K562 (cell line): ENCODE data around the gene LRP2. TPM values are rescaled to one million over a fixed set of nuclear protein-coding genes. Genes with fewer than 3 reads are reported as not detected.

Experiments
- ARID1B ChIP-seq: fragments of 450-650 bp; IDR thresholded peaks from 2 replicates; pipeline ENCODE4 v1.6.1; 2016; ENCODE audit warnings: antibody characterized with exemption, mild to moderate bottlenecking, inconsistent platforms
- CBFA2T3 ChIP-seq: fragments of 450-650 bp; IDR thresholded peaks from 2 replicates; pipeline ENCODE4 v1.6.1; 2017
- CEBPB ChIP-seq: fragments of 450-650 bp; IDR thresholded peaks from 2 replicates; pipeline ENCODE4 v1.6.1; 2016; ENCODE audit warnings: missing genetic modification characterization, missing compliant biosample characterization
- CEBPG ChIP-seq, 3 experiments: fragments of 200-800 bp in 1 of 3; sonication (Bioruptor generic) in 1 of 3; sonication (generic) in 1 of 3; formaldehyde crosslinking in 1 of 3; IDR thresholded peaks in 2 of 3; conservative IDR thresholded peaks in 1 of 3; 2 replicates each; pipeline versions ENCODE4 v1.6.1 to v1.8.0; 2016 to 2022; ENCODE audit warnings: missing compliant biosample characterization in 2 of 3, missing genetic modification characterization in 2 of 3, mild to moderate bottlenecking in 1 of 3, missing genetic modification reagents in 1 of 3
- CREM ChIP-seq: IDR thresholded peaks from 2 replicates; pipeline ENCODE4 v1.6.1; 2014; ENCODE audit warnings: antibody characterized with exemption, low read depth
- HDAC2 ChIP-seq: fragments of 450-650 bp; IDR thresholded peaks from 2 replicates; pipeline ENCODE4 v1.6.1; 2016; ENCODE audit warnings: mild to moderate bottlenecking
- HMBOX1 ChIP-seq: sonication (generic); IDR thresholded peaks from 2 replicates; pipeline ENCODE4 v1.6.1; 2016
- JUN ChIP-seq, 2 experiments: sonication (generic) in 1 of 2; formaldehyde crosslinking in 1 of 2; IDR thresholded peaks; 2 replicates each; pipeline versions ENCODE4 v1.6.1 to v1.8.0; 2012 to 2022; ENCODE audit warnings: borderline replicate concordance in 2 of 2, mild to moderate bottlenecking in 2 of 2, improper control_type of control experiment in 1 of 2, low read depth in 1 of 2, low read length in 1 of 2, missing genetic modification reagents in 1 of 2
- JUND ChIP-seq, 2 experiments: IDR thresholded peaks; 2 replicates in 1 of 2; 3 replicates in 1 of 2; pipeline ENCODE4 v1.6.1; 2011; ENCODE audit warnings: borderline replicate concordance in 2 of 2, low read depth in 2 of 2, low read length in 2 of 2, improper control_type of control experiment in 1 of 2, missing biosample characterization in 1 of 2, missing genetic modification characterization in 1 of 2, missing genetic modification reagents in 1 of 2
- MAZ ChIP-seq, 2 experiments: fragments of 450-650 bp in 1 of 2; sonication (generic) in 1 of 2; formaldehyde crosslinking; IDR thresholded peaks in 1 of 2; conservative IDR thresholded peaks in 1 of 2; 2 replicates each; pipeline versions ENCODE4 v1.4.0 to v1.5.0; 2020; ENCODE audit warnings: mild to moderate bottlenecking in 1 of 2, missing genetic modification reagents in 1 of 2
- MEIS2 ChIP-seq: fragments of 450-650 bp; IDR thresholded peaks from 2 replicates; pipeline ENCODE4 v1.6.1; 2014; ENCODE audit warnings: mild to moderate bottlenecking; ENCODE audit not compliant: partially characterized antibody
- NFATC3 ChIP-seq: fragments of 450-650 bp; IDR thresholded peaks from 2 replicates; pipeline ENCODE4 v1.6.1; 2017; ENCODE audit warnings: mild to moderate bottlenecking
- RBM15 ChIP-seq: fragments of 200-400 bp; formaldehyde crosslinking; IDR thresholded peaks from 2 replicates; pipeline ENCODE4 v1.6.1; 2018; ENCODE audit warnings: mild to moderate bottlenecking, low read length, moderate library complexity; ENCODE audit not compliant: insufficient read depth
- SMARCA4 ChIP-seq: fragments of 450-650 bp; IDR thresholded peaks from 2 replicates; pipeline ENCODE4 v1.6.1; 2016
- SMARCC2 ChIP-seq: fragments of 450-650 bp; IDR thresholded peaks from 2 replicates; pipeline ENCODE4 v1.6.1; 2017; ENCODE audit warnings: antibody characterized with exemption, moderate library complexity, mild to moderate bottlenecking, low read depth
- SMARCE1 ChIP-seq: fragments of 450-650 bp; IDR thresholded peaks from 2 replicates; pipeline ENCODE4 v1.7.1; 2016; ENCODE audit warnings: mild to moderate bottlenecking
- SOX6 ChIP-seq: fragments of 450-650 bp; IDR thresholded peaks from 2 replicates; pipeline ENCODE4 v1.6.1; 2014; ENCODE audit warnings: mild to moderate bottlenecking
- SREBF2 ChIP-seq: sonication (generic); formaldehyde crosslinking; IDR thresholded peaks from 2 replicates; pipeline ENCODE4 v1.4.0; 2020; ENCODE audit warnings: mild to moderate bottlenecking, missing genetic modification reagents
- ZNF639 ChIP-seq, 2 experiments: fragments of 200-800 bp in 1 of 2; sonication (Bioruptor generic) in 1 of 2; sonication (generic) in 1 of 2; formaldehyde crosslinking in 1 of 2; IDR thresholded peaks in 1 of 2; conservative IDR thresholded peaks in 1 of 2; 2 replicates each; pipeline versions ENCODE4 v1.5.0 to v1.6.1; 2016 to 2020; ENCODE audit warnings: missing compliant biosample characterization in 1 of 2, missing genetic modification characterization in 1 of 2, missing genetic modification reagents in 1 of 2
- ZNF766 ChIP-seq: fragments of 200-800 bp; sonication (Bioruptor generic); conservative IDR thresholded peaks from 2 replicates; pipeline ENCODE4 v1.6.1; 2016; ENCODE audit warnings: missing genetic modification characterization, missing compliant biosample characterization
- polyA plus RNA-seq, 8 experiments: library from polyadenylated mRNA; depleted of rRNA in 4 of 8; stranded (reverse) in 5 of 8; unstranded in 3 of 8; fragments of >200 nt; fragmentation: Nextera tagmentation in 2 of 8; fragmentation: Illumina TruSeq in 1 of 8; extraction: Ambion mirVana in 2 of 8; extraction: Trizol in 1 of 8; gene quantifications; 2 replicates each; pipeline versions ENCODE4 v1.2.1 to v1.2.3, GENCODE V29; 2011 to 2014; ENCODE audit warnings: inconsistent platforms in 1 of 8, missing spikeins in 1 of 8
- total RNA-seq, 7 experiments: library from RNA; depleted of rRNA in 6 of 7; stranded (reverse); fragments of >200 nt in 6 of 7; fragmentation: Illumina TruSeq in 2 of 7; extraction: Trizol in 2 of 7; gene quantifications; 2 replicates each; pipeline versions ENCODE4 v1.2.1 to v1.2.3, GENCODE V29; 2011 to 2021; ENCODE audit warnings: low replicate concordance in 1 of 7
- TF ChIP-seq, protein P1 (sequence below): fragments of 250-450 bp; sonication (Bioruptor Pico); IDR thresholded peaks from 2 replicates; pipeline ENCODE4 v1.5.1; 2021; ENCODE audit warnings: mild to moderate bottlenecking
- TF ChIP-seq, protein P2 (sequence below), 2 experiments: fragments of 450-650 bp in 1 of 2; sonication (generic) in 1 of 2; formaldehyde crosslinking in 1 of 2; IDR thresholded peaks in 1 of 2; conservative IDR thresholded peaks in 1 of 2; 2 replicates each; pipeline versions ENCODE4 v1.6.1 to v1.8.1; 2016 to 2023; ENCODE audit warnings: mild to moderate bottlenecking in 2 of 2, moderate library complexity in 2 of 2, inconsistent platforms in 1 of 2, missing genetic modification reagents in 1 of 2

The LRP2 gene
- total and polyA plus RNA-seq, 9 of the 15 experiments (the other 6 are each of a cell fraction or from before 2014, with no cell fraction given) = 0.04 to 0.18 (median 0.11) TPM; not detected in 1

GRCh38 chr2:169095621-169096105 is 266.7 kb downstream of the LRP2 start (continued):
- TF ChIP-seq, protein P1, sequence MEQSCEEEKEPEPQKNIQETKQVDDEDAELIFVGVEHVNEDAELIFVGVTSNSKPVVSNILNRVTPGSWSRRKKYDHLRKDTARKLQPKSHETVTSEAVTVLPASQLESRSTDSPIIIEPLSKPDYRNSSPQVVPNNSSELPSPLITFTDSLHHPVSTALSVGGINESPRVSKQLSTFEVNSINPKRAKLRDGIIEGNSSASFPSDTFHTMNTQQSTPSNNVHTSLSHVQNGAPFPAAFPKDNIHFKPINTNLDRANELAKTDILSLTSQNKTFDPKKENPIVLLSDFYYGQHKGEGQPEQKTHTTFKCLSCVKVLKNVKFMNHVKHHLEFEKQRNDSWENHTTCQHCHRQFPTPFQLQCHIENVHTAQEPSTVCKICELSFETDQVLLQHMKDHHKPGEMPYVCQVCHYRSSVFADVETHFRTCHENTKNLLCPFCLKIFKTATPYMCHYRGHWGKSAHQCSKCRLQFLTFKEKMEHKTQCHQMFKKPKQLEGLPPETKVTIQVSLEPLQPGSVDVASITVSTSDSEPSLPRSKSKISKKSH (CRISPR knock-in tag) = no peak
- peak in 1 of 2 experiments; percentile 43; a peak in 1 of 4 replicates for TF ChIP-seq MAZ (CRISPR knock-in tag; conservative IDR thresholded peaks at IDR 0.05 in 1 of 2, IDR thresholded peaks at IDR 0.05 in 1 of 2)
- TF ChIP-seq CEBPG (CRISPR knock-in tag; IDR thresholded peaks at IDR 0.05) = 0 out of 2 replicates have a peak, but pooled peaks have one; percentile 6
- TF ChIP-seq CEBPG (tag; conservative IDR thresholded peaks at IDR 0.05 in 1 of 2, IDR thresholded peaks at IDR 0.05 in 1 of 2) = peak in 1 of 2 experiments; percentile 43; a peak in 1 of 4 replicates
- peak; percentile 91 for TF ChIP-seq ARID1B
- TF ChIP-seq MEIS2 = peak; percentile 33
- TF ChIP-seq, protein P2, sequence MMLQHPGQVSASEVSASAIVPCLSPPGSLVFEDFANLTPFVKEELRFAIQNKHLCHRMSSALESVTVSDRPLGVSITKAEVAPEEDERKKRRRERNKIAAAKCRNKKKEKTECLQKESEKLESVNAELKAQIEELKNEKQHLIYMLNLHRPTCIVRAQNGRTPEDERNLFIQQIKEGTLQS (IDR thresholded peaks at IDR 0.05) = peak; percentile 80
- TF ChIP-seq, protein P2 (CRISPR knock-in tag; conservative IDR thresholded peaks at IDR 0.05) = peak; percentile 45
- peak; percentile 70 for TF ChIP-seq JUN (IDR thresholded peaks at IDR 0.05; ENCODE audit: borderline replicate concordance, low read depth, low read length)
- peak; percentile 39; the same call in 1 of the 2 replicates for TF ChIP-seq JUN (CRISPR knock-in tag; IDR thresholded peaks at IDR 0.05; ENCODE audit: borderline replicate concordance)
- peak; percentile 89 for TF ChIP-seq CBFA2T3
- TF ChIP-seq JUND (IDR thresholded peaks at IDR 0.05; ENCODE audit: borderline replicate concordance, low read depth, low read length) = peak; percentile 93
- peak; percentile 94; the same call in 2 of the 3 replicates for TF ChIP-seq JUND (tag; IDR thresholded peaks at IDR 0.05; ENCODE audit: borderline replicate concordance, low read depth, low read length)
- TF ChIP-seq ZNF766 (CRISPR knock-in tag) = peak; percentile 53; the same call in 1 of the 2 replicates
- peak; percentile 81; the same call in 1 of the 2 replicates for TF ChIP-seq SMARCC2
- peak; percentile 84 for TF ChIP-seq CEBPB
- no peak for TF ChIP-seq RBM15
- TF ChIP-seq NFATC3 = 0 out of 2 replicates have a peak, but pooled peaks have one; percentile 14
- TF ChIP-seq SREBF2 (CRISPR knock-in tag) = no peak
- peak; percentile 92 for TF ChIP-seq SMARCA4
- TF ChIP-seq SMARCE1 = peak; percentile 96
- TF ChIP-seq ZNF639 (CRISPR knock-in tag; conservative IDR thresholded peaks at IDR 0.05 in 1 of 2, IDR thresholded peaks at IDR 0.05 in 1 of 2) = 0 out of 4 replicates have a peak, but pooled peaks of 1 of the 2 experiments have one; percentile 34
- TF ChIP-seq HMBOX1 = peak; percentile 43; the same call in 1 of the 2 replicates
- TF ChIP-seq CREM = peak; percentile 51
- peak; percentile 89 for TF ChIP-seq HDAC2
- peak; percentile 71 for TF ChIP-seq SOX6
